ENCODE measurements around the gene NECTIN4. TPM values are rescaled to one million over a fixed set of nuclear protein-coding genes. Genes with fewer than 3 reads are reported as not detected.

Gene NECTIN4
- total and polyA plus RNA-seq, 10 of the 15 experiments (the other 5 are each of a cell fraction or from before 2014, with no cell fraction given): 2.8 to 8.7 (median 3.7) TPM

DNA sequence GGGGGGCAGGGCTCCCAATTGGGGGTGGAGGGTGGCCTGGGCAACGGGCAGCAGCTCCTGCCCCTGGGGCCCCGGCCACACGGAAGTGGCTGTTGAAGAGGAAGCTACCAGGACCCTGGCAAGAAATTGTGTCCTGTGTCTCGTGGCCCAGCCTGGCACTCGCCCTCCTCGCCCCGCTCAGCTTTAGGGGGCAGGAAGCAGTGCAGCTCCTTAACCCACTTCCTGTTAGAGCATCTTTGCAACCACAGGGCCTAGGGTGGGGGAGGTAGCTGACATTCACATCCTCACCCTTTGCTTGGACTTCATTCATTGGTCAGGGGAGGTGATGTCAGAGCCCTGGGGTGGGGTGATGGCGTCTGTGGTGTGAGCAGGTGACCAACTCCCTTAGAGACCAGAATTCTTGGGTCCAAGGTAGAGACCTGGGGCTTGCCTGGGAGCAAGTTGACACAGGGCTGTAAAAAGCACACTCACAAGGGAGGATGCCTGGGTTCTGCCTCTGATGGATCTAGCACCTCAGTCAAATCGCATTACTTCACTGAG, 19.6 kb downstream of the NECTIN4 start, which contains the start of gene ARHGAP30 (continued):
- peak; percentile 82; the same call in 1 of the 2 replicates for TF ChIP-seq CHD1 (IDR thresholded peaks at IDR 0.05; ENCODE audit: low read depth, low read length)
- peak in 1 of 2 experiments; percentile 43; a peak in 1 of 4 replicates for TF ChIP-seq SRF (IDR thresholded peaks at IDR 0.05; ENCODE audit: low read depth in 2 of 2, low read length in 2 of 2)
- TF ChIP-seq SMAD1 (IDR thresholded peaks at IDR 0.05; ENCODE audit: low read depth, partially characterized antibody): peak; percentile 6
- peak; percentile 91 for TF ChIP-seq IKZF1 (conservative IDR thresholded peaks at IDR 0.05)
- TF ChIP-seq NR2F1 (conservative IDR thresholded peaks at IDR 0.05): peak; percentile 63
- TF ChIP-seq STAT3 (IDR thresholded peaks at IDR 0.05; ENCODE audit: low read depth, low read length): no peak
- peak; percentile 73 to 86 for TF ChIP-seq BHLHE40 (IDR thresholded peaks at IDR 0.05; ENCODE audit: borderline replicate concordance in 1 of 2, low read depth in 2 of 2, low read length in 1 of 2)
- TF ChIP-seq CREB1 (IDR thresholded peaks at IDR 0.05; ENCODE audit: low read depth): peak; percentile 87
- TF ChIP-seq, protein P1, sequence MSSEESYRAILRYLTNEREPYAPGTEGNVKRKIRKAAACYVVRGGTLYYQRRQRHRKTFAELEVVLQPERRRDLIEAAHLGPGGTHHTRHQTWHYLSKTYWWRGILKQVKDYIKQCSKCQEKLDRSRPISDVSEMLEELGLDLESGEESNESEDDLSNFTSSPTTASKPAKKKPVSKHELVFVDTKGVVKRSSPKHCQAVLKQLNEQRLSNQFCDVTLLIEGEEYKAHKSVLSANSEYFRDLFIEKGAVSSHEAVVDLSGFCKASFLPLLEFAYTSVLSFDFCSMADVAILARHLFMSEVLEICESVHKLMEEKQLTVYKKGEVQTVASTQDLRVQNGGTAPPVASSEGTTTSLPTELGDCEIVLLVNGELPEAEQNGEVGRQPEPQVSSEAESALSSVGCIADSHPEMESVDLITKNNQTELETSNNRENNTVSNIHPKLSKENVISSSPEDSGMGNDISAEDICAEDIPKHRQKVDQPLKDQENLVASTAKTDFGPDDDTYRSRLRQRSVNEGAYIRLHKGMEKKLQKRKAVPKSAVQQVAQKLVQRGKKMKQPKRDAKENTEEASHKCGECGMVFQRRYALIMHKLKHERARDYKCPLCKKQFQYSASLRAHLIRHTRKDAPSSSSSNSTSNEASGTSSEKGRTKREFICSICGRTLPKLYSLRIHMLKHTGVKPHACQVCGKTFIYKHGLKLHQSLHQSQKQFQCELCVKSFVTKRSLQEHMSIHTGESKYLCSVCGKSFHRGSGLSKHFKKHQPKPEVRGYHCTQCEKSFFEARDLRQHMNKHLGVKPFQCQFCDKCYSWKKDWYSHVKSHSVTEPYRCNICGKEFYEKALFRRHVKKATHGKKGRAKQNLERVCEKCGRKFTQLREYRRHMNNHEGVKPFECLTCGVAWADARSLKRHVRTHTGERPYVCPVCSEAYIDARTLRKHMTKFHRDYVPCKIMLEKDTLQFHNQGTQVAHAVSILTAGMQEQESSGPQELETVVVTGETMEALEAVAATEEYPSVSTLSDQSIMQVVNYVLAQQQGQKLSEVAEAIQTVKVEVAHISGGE (CRISPR knock-in tag; IDR thresholded peaks at IDR 0.05): peak; percentile 84
- no peak for TF ChIP-seq TBL1XR1 (IDR thresholded peaks at IDR 0.05; ENCODE audit: low read depth, low read length)
- TF ChIP-seq CEBPB (IDR thresholded peaks at IDR 0.05; ENCODE audit: borderline replicate concordance in 1 of 2, low read depth in 2 of 2, low read length in 2 of 2): no peak
- TF ChIP-seq MEF2B (IDR thresholded peaks at IDR 0.05; ENCODE audit: partially characterized antibody, poor library complexity, severe bottlenecking): peak; percentile 67
- TF ChIP-seq HCFC1 (IDR thresholded peaks at IDR 0.05; ENCODE audit: low read length): peak; percentile 65
- peak; percentile 80 for TF ChIP-seq MXI1 (IDR thresholded peaks at IDR 0.05; ENCODE audit: low read depth, low read length)
- TF ChIP-seq TCF3 (IDR thresholded peaks at IDR 0.05; ENCODE audit: borderline replicate concordance, insufficient read depth, low read depth, low read length): peak; percentile 16; the same call in 1 of the 2 replicates
- TF ChIP-seq TARDBP (IDR thresholded peaks at IDR 0.05; ENCODE audit: borderline replicate concordance): 0 out of 2 replicates have a peak, but pooled peaks have one; percentile 63
- TF ChIP-seq TAF1 (IDR thresholded peaks at IDR 0.05; ENCODE audit: borderline replicate concordance, low read depth, low read length): peak; percentile 84
- TF ChIP-seq, protein P2, sequence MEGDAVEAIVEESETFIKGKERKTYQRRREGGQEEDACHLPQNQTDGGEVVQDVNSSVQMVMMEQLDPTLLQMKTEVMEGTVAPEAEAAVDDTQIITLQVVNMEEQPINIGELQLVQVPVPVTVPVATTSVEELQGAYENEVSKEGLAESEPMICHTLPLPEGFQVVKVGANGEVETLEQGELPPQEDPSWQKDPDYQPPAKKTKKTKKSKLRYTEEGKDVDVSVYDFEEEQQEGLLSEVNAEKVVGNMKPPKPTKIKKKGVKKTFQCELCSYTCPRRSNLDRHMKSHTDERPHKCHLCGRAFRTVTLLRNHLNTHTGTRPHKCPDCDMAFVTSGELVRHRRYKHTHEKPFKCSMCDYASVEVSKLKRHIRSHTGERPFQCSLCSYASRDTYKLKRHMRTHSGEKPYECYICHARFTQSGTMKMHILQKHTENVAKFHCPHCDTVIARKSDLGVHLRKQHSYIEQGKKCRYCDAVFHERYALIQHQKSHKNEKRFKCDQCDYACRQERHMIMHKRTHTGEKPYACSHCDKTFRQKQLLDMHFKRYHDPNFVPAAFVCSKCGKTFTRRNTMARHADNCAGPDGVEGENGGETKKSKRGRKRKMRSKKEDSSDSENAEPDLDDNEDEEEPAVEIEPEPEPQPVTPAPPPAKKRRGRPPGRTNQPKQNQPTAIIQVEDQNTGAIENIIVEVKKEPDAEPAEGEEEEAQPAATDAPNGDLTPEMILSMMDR (IDR thresholded peaks at IDR 0.05 in 2 of 3, conservative IDR thresholded peaks at IDR 0.05 in 1 of 3; ENCODE audit: control insufficient read depth in 2 of 3, extremely low read depth in 1 of 3, insufficient read depth in 1 of 3, low read depth in 3 of 3, low read length in 3 of 3): no peak
- no peak for TF ChIP-seq JUND (IDR thresholded peaks at IDR 0.05; ENCODE audit: low read depth, low read length)
- TF ChIP-seq NBN (IDR thresholded peaks at IDR 0.05): peak; percentile 77
- peak; percentile 88 for TF ChIP-seq CHD2 (IDR thresholded peaks at IDR 0.05; ENCODE audit: borderline replicate concordance, low read depth, low read length)
- TF ChIP-seq SUZ12 (IDR thresholded peaks at IDR 0.05; ENCODE audit: unreplicated experiment): no peak
- no peak for TF ChIP-seq BRCA1 (IDR thresholded peaks at IDR 0.05; ENCODE audit: low read depth, low read length)
- no peak for TF ChIP-seq NR2C1 (IDR thresholded peaks at IDR 0.05)
- peak; percentile 81; the same call in 1 of the 2 replicates for TF ChIP-seq CREM (IDR thresholded peaks at IDR 0.05; ENCODE audit: low read depth)
- TF ChIP-seq, protein P3, sequence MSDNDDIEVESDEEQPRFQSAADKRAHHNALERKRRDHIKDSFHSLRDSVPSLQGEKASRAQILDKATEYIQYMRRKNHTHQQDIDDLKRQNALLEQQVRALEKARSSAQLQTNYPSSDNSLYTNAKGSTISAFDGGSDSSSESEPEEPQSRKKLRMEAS (IDR thresholded peaks at IDR 0.05; ENCODE audit: low read depth, low read length): no peak; the same call in 1 of the 2 replicates
- peak; percentile 49; the same call in 1 of the 2 replicates for TF ChIP-seq SREBF2 (IDR thresholded peaks at IDR 0.05; ENCODE audit: low read length)
- TF ChIP-seq CBX5 (IDR thresholded peaks at IDR 0.05; ENCODE audit: low read depth): no peak

Measured in GM12878 (cell line).